Fibroblast of the aortic adventitia (primary cell): ENCODE data around the gene NAMPT. TPM values are rescaled to one million over a fixed set of nuclear protein-coding genes. Genes with fewer than 3 reads are reported as not detected.

Experiments
- DNase-seq: peaks from one replicate; pipeline ENCODE4 v3.0.0-alpha.2; 2010; ENCODE audit warnings: low read depth
- H3K4me3 ChIP-seq: 2 replicates; pipeline ENCODE4 v1.5.1; 2011; ENCODE audit warnings: low read depth, mild to moderate bottlenecking, control low read depth, low read length, moderate library complexity
- total RNA-seq: library from RNA; depleted of rRNA; stranded (reverse); fragments of >200 nt; gene quantifications from 2 replicates; pipeline ENCODE4 v1.2.3, GENCODE V29; 2012; ENCODE audit warnings: low replicate concordance
- TF ChIP-seq, protein P1 (sequence below): IDR thresholded peaks from 2 replicates; pipeline ENCODE4 v1.5.1; 2011; ENCODE audit warnings: mild to moderate bottlenecking, low read length, control low read depth, inconsistent platforms; ENCODE audit not compliant: insufficient read depth

Gene NAMPT
- total RNA-seq, 1 donor: 84.4 TPM

DNA sequence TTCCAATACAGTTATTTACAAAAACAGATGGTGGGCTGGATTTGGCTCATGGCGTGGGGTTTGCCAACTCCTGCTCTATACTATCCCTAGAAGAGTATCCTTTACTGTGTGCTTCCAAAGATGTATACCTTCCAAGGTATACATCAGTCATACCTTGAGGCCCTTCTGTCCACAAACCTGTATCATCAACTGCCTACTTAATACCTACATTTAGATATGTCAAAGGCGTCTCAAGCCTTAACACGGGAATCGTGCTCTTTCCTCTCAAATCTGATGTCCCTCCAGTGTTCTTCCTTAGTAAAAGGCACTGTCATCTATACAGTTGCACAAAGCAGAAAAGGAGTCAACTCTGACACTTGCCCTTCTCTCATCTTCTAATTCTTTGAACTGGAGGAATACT is 36.9 kb downstream of the NAMPT start:
- no peak for DNase-seq
- no peak overlapping the region for H3K4me3 ChIP-seq
- TF ChIP-seq, protein P1, sequence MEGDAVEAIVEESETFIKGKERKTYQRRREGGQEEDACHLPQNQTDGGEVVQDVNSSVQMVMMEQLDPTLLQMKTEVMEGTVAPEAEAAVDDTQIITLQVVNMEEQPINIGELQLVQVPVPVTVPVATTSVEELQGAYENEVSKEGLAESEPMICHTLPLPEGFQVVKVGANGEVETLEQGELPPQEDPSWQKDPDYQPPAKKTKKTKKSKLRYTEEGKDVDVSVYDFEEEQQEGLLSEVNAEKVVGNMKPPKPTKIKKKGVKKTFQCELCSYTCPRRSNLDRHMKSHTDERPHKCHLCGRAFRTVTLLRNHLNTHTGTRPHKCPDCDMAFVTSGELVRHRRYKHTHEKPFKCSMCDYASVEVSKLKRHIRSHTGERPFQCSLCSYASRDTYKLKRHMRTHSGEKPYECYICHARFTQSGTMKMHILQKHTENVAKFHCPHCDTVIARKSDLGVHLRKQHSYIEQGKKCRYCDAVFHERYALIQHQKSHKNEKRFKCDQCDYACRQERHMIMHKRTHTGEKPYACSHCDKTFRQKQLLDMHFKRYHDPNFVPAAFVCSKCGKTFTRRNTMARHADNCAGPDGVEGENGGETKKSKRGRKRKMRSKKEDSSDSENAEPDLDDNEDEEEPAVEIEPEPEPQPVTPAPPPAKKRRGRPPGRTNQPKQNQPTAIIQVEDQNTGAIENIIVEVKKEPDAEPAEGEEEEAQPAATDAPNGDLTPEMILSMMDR: no peak

DNA sequence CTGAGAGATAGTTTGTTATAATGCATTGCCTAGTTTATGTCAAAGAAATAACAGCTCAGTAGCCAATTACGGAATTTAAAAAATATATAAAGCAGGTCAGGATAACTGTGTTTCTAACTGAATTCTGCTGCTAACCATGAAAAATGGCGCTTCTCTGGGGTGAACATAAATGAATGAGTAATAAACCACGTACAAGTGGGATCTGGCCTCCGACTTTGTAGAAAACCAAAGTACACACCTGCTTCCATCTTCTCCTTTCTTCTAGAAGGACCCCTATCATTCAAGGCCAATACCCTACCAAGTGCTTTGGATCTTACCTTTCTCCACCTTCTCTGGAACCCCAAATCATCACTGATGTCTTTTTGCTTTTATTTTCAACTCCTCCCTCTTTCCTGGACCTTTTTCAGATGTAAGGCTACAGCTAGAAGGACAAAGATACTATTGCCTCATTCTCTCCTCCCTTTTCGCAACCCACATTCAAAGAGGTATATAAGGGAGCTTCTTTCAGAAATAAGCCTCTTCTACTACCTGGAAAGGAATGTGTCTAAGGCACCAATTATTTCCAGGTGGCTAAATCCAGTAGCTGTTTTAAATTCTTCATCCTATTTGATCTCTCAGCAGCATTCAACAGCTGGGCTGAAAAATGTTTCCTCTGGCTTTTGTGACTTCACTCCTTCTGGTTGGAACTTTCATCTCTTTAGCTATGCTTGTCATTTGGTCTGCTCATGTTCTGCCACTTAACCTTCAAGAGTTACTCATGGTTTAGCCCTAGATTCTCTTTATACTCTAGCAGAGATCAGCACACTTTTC is 37.7 kb downstream of the NAMPT start:
- no peak overlapping the region for H3K4me3 ChIP-seq
- no peak for DNase-seq
- TF ChIP-seq, protein P1: no peak

DNA sequence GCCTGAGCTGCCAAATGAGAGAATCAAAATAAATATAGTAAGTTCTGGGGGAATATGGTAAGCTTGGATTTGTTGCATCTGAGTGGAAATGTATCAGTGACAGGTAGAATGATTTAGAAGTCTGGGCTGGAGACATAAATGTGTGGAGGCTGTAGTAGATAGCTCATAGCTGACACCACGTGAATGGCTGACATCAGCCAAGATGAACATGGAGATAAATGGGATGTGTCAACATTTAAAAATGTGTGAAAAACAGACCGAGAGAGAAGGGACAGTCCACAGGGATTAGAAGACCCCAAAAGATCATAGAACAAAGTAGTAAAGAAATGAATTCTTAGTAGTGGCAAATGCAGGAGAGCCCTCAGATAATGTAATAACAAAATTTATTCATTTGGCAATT is 40.9 kb downstream of the NAMPT start:
- TF ChIP-seq, protein P1: no peak
- H3K4me3 ChIP-seq: no peak overlapping the region
- DNase-seq: no peak

DNA sequence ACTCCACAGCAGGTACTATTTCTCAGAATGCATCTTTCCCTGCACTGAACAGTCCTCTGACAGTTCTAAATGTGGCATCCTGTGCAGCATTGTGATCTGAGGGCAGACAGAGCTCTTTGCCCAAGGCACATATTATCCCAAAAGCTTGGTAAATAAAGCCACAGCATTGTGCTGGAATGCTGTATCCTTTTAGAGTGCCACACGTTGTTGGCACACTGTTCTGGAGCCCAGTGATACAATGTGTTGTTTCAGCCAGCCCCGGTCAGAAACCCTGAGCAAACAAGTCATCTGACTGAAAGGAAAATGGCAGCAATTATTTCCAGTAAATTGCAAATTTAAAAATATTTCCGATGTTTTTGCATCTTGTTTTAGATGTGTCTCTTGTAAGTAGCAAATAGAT is 45.4 kb downstream of the NAMPT start:
- H3K4me3 ChIP-seq: no peak overlapping the region
- TF ChIP-seq, protein P1: no peak
- DNase-seq: no peak

DNA sequence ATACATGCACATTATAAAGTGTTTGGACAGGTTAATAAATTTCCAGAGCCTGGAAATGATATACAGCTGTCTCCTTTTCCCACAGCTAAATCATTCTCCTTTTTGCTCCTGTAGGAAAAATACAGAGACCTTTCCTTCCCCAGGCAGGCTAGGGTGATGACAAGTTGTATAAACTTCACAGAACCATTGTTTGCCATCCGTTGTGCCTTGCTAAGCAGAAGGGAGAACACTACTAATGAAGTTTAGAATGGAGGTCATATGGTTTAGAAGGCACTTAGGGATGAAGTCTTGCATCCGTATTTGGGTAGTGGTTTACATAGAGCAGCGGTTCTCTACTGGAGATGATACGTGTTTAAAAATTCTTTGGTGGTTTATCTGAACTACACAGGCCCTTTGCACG is 46.0 kb downstream of the NAMPT start:
- DNase-seq: no peak
- TF ChIP-seq, protein P1: no peak
- H3K4me3 ChIP-seq: no peak overlapping the region

DNA sequence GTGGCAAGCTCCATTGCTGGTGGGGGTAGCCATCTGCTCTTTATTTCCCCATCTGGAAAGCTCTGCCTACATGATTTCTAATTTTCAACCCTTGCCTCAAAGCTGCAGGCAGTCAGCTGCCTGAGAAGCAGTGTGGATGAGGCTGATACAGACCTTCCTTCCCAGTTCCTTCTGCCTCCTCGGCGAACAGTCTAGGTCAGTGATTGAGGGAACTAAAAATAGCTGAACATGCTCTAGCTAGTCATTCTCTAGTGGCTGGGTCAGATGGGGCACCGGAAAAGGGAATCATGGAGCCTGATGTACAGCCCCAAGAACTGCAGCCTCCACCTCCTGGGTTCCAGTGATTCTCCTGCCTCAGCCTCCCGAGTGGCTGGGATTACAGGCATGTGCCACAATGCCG is 48.7 kb downstream of the NAMPT start:
- no peak for DNase-seq
- TF ChIP-seq, protein P1: no peak
- H3K4me3 ChIP-seq: no peak overlapping the region

DNA sequence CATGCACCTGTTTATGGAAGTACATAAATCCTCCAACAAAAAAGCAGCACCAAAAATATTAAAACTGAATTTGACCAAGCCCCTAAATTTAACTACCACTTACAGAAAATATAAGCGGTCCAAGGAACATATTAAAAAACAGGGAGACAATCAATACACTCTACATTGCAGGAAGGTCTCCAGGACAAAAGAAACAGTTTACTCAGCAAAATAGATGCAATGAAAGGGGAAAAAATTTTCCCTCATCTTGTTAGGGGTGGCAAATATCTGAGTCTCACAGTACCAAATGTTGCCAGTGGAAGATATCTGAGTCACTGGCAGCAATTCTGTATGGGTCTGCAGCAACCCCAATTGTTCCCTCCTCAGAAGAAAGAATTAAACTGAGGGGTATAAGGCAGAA is 50.4 kb downstream of the NAMPT start:
- DNase-seq: no peak
- TF ChIP-seq, protein P1: no peak
- no peak overlapping the region for H3K4me3 ChIP-seq
